GM12892 (cell line): ENCODE results near the gene FAM163B.

ENCODE experiments used
- POLR2A ChIP-seq: IDR thresholded peaks from 2 replicates; pipeline ENCODE4 v1.6.1; 2011; ENCODE audit warnings: low read depth, low read length, control low read depth
- POLR2AphosphoS5 ChIP-seq: IDR thresholded peaks from 2 replicates; pipeline ENCODE4 v1.6.1; 2011; ENCODE audit warnings: low read depth, low read length, control low read depth

- no peak for TF ChIP-seq POLR2AphosphoS5
- TF ChIP-seq POLR2A = no peak
Measured at GRCh38 chr9:133655701-133656100, 46.5 kb upstream of the FAM163B start.
